Liver (tissue), 9 donors: Measurements from ENCODE around the gene EFS. TPM values are rescaled to one million over a fixed set of nuclear protein-coding genes. Genes with fewer than 3 reads are reported as not detected.

Experiments
- DNase-seq: peaks from one replicate; pipeline ENCODE4 v3.0.0-alpha.2; 2017; ENCODE audit warnings: low spot score
- H3K27ac ChIP-seq, 2 donors: one replicate each; pipeline ENCODE4 v1.7.0; 2013; ENCODE audit warnings: inconsistent platforms in 2 of 2, low read length in 2 of 2, control low read depth in 1 of 2, low read depth in 1 of 2, mild to moderate bottlenecking in 1 of 2
- H3K27me3 ChIP-seq, 4 donors: one replicate each; pipeline versions ENCODE4 v1.6.1 to v1.7.0; 2013; ENCODE audit warnings: low read length in 3 of 4, inconsistent platforms in 1 of 4, mild to moderate bottlenecking in 1 of 4, moderate library complexity in 1 of 4; ENCODE audit not compliant: control insufficient read depth in 4 of 4, insufficient read depth in 4 of 4
- H3K36me3 ChIP-seq, 4 donors: one replicate each; pipeline versions ENCODE4 v1.6.1 to v1.7.0; 2013; ENCODE audit warnings: low read length in 3 of 4, mild to moderate bottlenecking in 3 of 4, low read depth in 1 of 4, moderate library complexity in 1 of 4; ENCODE audit not compliant: control insufficient read depth in 4 of 4, insufficient read depth in 3 of 4
- H3K4me1 ChIP-seq, 4 donors: one replicate each; pipeline versions ENCODE4 v1.6.1 to v1.7.0; 2013; ENCODE audit warnings: low read length in 3 of 4, mild to moderate bottlenecking in 3 of 4, moderate library complexity in 1 of 4; ENCODE audit not compliant: control insufficient read depth in 4 of 4, insufficient read depth in 4 of 4
- H3K4me3 ChIP-seq, 3 donors: one replicate each; pipeline versions ENCODE4 v1.6.1 to v1.7.0; 2013; ENCODE audit warnings: low read length in 3 of 3, control low read depth in 1 of 3, low read depth in 1 of 3, mild to moderate bottlenecking in 1 of 3
- H3K9ac ChIP-seq, 2 donors: one replicate each; pipeline ENCODE4 v1.7.0; 2013; ENCODE audit warnings: low read length in 2 of 2, mild to moderate bottlenecking in 2 of 2, moderate library complexity in 2 of 2, control low read depth in 1 of 2, low read depth in 1 of 2
- H3K9me3 ChIP-seq, 4 donors: one replicate each; pipeline versions ENCODE4 v1.6.1 to v1.7.0; 2013; ENCODE audit warnings: low read length in 3 of 4; ENCODE audit not compliant: control insufficient read depth in 4 of 4
- ATF3 ChIP-seq: IDR thresholded peaks from 2 replicates; pipeline ENCODE4 v1.6.1; 2016; ENCODE audit warnings: antibody characterized with exemption
- EGR1 ChIP-seq, 2 donors: IDR thresholded peaks; 2 replicates each; pipeline ENCODE4 v1.6.1; 2016 to 2018; ENCODE audit warnings: antibody characterized with exemption in 2 of 2, low read depth in 2 of 2
- FOXA1 ChIP-seq: IDR thresholded peaks from 2 replicates; pipeline ENCODE4 v1.6.1; 2016; ENCODE audit warnings: antibody characterized with exemption
- FOXA2 ChIP-seq: IDR thresholded peaks from 2 replicates; pipeline ENCODE4 v1.6.1; 2016; ENCODE audit warnings: antibody characterized with exemption
- GABPA ChIP-seq, 2 donors: IDR thresholded peaks in 1 of 2; conservative IDR thresholded peaks in 1 of 2; 2 replicates each; pipeline ENCODE4 v1.6.1; 2016; ENCODE audit warnings: antibody characterized with exemption in 2 of 2, mild to moderate bottlenecking in 1 of 2, moderate library complexity in 1 of 2
- HNF4A ChIP-seq, 2 donors: conservative IDR thresholded peaks; 2 replicates each; pipeline ENCODE4 v1.6.1; 2016; ENCODE audit warnings: antibody characterized with exemption in 2 of 2, mild to moderate bottlenecking in 2 of 2
- HNF4G ChIP-seq: IDR thresholded peaks from 2 replicates; pipeline ENCODE4 v1.6.1; 2016; ENCODE audit warnings: antibody characterized with exemption
- JUND ChIP-seq, 2 donors: IDR thresholded peaks; 2 replicates each; pipeline ENCODE4 v1.6.1; 2016; ENCODE audit warnings: antibody characterized with exemption in 2 of 2
- MAX ChIP-seq: IDR thresholded peaks from 2 replicates; pipeline ENCODE4 v1.6.1; 2016; ENCODE audit warnings: antibody characterized with exemption
- NR2F2 ChIP-seq: IDR thresholded peaks from 2 replicates; pipeline ENCODE4 v1.6.1; 2016; ENCODE audit warnings: antibody characterized with exemption
- RAD21 ChIP-seq, 2 donors: IDR thresholded peaks; 2 replicates each; pipeline ENCODE4 v1.6.1; 2016; ENCODE audit warnings: antibody characterized with exemption in 2 of 2, mild to moderate bottlenecking in 2 of 2
- RXRA ChIP-seq, 2 donors: IDR thresholded peaks; 2 replicates each; pipeline ENCODE4 v1.6.1; 2017 to 2018; ENCODE audit warnings: antibody characterized with exemption in 2 of 2, mild to moderate bottlenecking in 1 of 2
- SP1 ChIP-seq: IDR thresholded peaks from 2 replicates; pipeline ENCODE4 v1.6.1; 2018; ENCODE audit warnings: antibody characterized with exemption, mild to moderate bottlenecking
- TAF1 ChIP-seq: conservative IDR thresholded peaks from 2 replicates; pipeline ENCODE4 v1.6.1; 2016; ENCODE audit warnings: antibody characterized with exemption, mild to moderate bottlenecking
- YY1 ChIP-seq: IDR thresholded peaks from 2 replicates; pipeline ENCODE4 v1.6.1; 2016; ENCODE audit warnings: antibody characterized with exemption, mild to moderate bottlenecking
- ZBTB33 ChIP-seq: IDR thresholded peaks from 2 replicates; pipeline ENCODE4 v1.6.1; 2016; ENCODE audit warnings: antibody characterized with exemption
- WGBS: extraction: QIAGEN DNeasy Blood & Tissue Kit; methylation state at CpG from one replicate; pipeline ENCODE4 v1.1.7; 2013; 5-methylcytosine and 5-hydroxymethylcytosine counted together
- polyA plus RNA-seq, 2 donors: library from polyadenylated mRNA; stranded (reverse) in 1 of 2; unstranded in 1 of 2; fragments of 200-250 nt in 1 of 2; fragments of >200 nt in 1 of 2; fragmentation: Nextera tagmentation in 1 of 2; extraction: Ambion mirVana in 1 of 2; gene quantifications; one replicate each; pipeline versions ENCODE4 v1.2.1 to v1.2.3, GENCODE V29; 2013 to 2015
- total RNA-seq, 2 donors: library from RNA; depleted of rRNA; stranded (reverse); fragments of >200 nt; gene quantifications; one replicate each; pipeline ENCODE4 v1.2.3, GENCODE V29; 2014
- TF ChIP-seq, protein P1 (sequence below): fragments of 150-350 bp; IDR thresholded peaks from 2 replicates; pipeline ENCODE4 v1.5.1; 2017; ENCODE audit warnings: improper control_type of control experiment, low read depth, low read length; ENCODE audit not compliant: missing input control
- TF ChIP-seq, protein P2 (sequence below): IDR thresholded peaks from 2 replicates; pipeline ENCODE4 v1.6.1; 2016; ENCODE audit warnings: antibody characterized with exemption, mild to moderate bottlenecking
- donor health status: healthy.
- donor health status: healthy.
- donor health status: healthy.
- donor health status: healthy.
- donor health status: healthy.

EFS gene
- total and polyA plus RNA-seq, 4 donors = 0.10 to 0.69 (median 0.54) TPM

DNA sequence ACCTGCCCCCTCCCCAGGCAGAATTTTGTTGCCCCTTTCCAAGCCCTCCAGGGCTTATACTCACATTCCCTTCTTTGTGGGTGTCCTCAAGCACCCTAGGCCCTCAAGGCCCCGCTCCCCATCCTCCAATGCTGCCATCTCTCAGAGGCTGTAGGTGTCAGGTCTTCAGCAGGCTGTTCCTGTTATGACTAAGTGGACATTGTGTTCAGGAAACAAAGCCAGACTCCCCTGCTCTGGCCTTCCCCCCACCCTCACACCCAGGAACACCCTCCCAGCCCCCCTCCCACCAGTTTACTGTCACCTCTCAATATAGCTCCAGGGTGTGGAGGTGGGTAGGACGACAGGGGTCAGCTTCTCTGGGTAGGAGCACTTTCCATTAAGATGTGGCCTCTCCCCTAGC lies 44.5 kb upstream of the EFS start:
- Histone ChIP-seq H3K27me3 (peaks cover 0 to 10% (median 5%) of the 10 kb centered on the region in 4 donors), H3K4me3 (no peak overlapping the region), H3K4me1 (no peaks in the 10 kb centered on the region), H3K9ac (no peak overlapping the region), H3K36me3 (no peaks in the 10 kb centered on the region), H3K9me3 (no peaks in the 10 kb centered on the region), H3K27ac (no peak overlapping the region)
- DNase-seq = no peak
- 76% methylated on average over 2 of the region's 2 CpGs for WGBS
- TF ChIP-seq EGR1 (IDR thresholded peaks at IDR 0.05; ENCODE audit: low read depth in 2 of 2) = no peak
- TF ChIP-seq TAF1 = no peak
- TF ChIP-seq RXRA (IDR thresholded peaks at IDR 0.05) = no peak
- TF ChIP-seq FOXA2 = no peak
- no peak for TF ChIP-seq HNF4G
- no peak for TF ChIP-seq RAD21 (IDR thresholded peaks at IDR 0.05)
- no peak for TF ChIP-seq FOXA1
- TF ChIP-seq, protein P1, sequence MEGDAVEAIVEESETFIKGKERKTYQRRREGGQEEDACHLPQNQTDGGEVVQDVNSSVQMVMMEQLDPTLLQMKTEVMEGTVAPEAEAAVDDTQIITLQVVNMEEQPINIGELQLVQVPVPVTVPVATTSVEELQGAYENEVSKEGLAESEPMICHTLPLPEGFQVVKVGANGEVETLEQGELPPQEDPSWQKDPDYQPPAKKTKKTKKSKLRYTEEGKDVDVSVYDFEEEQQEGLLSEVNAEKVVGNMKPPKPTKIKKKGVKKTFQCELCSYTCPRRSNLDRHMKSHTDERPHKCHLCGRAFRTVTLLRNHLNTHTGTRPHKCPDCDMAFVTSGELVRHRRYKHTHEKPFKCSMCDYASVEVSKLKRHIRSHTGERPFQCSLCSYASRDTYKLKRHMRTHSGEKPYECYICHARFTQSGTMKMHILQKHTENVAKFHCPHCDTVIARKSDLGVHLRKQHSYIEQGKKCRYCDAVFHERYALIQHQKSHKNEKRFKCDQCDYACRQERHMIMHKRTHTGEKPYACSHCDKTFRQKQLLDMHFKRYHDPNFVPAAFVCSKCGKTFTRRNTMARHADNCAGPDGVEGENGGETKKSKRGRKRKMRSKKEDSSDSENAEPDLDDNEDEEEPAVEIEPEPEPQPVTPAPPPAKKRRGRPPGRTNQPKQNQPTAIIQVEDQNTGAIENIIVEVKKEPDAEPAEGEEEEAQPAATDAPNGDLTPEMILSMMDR = no peak
- TF ChIP-seq HNF4A (conservative IDR thresholded peaks at IDR 0.05) = no peak
- no peak for TF ChIP-seq ZBTB33
- TF ChIP-seq GABPA (IDR thresholded peaks at IDR 0.05 in 1 of 2, conservative IDR thresholded peaks at IDR 0.05 in 1 of 2) = no peak
- TF ChIP-seq, protein P2, sequence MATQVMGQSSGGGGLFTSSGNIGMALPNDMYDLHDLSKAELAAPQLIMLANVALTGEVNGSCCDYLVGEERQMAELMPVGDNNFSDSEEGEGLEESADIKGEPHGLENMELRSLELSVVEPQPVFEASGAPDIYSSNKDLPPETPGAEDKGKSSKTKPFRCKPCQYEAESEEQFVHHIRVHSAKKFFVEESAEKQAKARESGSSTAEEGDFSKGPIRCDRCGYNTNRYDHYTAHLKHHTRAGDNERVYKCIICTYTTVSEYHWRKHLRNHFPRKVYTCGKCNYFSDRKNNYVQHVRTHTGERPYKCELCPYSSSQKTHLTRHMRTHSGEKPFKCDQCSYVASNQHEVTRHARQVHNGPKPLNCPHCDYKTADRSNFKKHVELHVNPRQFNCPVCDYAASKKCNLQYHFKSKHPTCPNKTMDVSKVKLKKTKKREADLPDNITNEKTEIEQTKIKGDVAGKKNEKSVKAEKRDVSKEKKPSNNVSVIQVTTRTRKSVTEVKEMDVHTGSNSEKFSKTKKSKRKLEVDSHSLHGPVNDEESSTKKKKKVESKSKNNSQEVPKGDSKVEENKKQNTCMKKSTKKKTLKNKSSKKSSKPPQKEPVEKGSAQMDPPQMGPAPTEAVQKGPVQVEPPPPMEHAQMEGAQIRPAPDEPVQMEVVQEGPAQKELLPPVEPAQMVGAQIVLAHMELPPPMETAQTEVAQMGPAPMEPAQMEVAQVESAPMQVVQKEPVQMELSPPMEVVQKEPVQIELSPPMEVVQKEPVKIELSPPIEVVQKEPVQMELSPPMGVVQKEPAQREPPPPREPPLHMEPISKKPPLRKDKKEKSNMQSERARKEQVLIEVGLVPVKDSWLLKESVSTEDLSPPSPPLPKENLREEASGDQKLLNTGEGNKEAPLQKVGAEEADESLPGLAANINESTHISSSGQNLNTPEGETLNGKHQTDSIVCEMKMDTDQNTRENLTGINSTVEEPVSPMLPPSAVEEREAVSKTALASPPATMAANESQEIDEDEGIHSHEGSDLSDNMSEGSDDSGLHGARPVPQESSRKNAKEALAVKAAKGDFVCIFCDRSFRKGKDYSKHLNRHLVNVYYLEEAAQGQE = no peak
- no peak for TF ChIP-seq YY1
- no peak for TF ChIP-seq MAX
- no peak for TF ChIP-seq ATF3
- TF ChIP-seq SP1 = no peak
- TF ChIP-seq JUND (IDR thresholded peaks at IDR 0.05) = no peak
- TF ChIP-seq NR2F2 = no peak
